Heart left ventricle (tissue), 16 donors: ENCODE data around the gene PRXL2C. TPM values are rescaled to one million over a fixed set of nuclear protein-coding genes. Genes with fewer than 3 reads are reported as not detected.
A peak's percentile ranks its signal among the peaks of the same experiment; 100 is the strongest.

Experiments
- ATAC-seq, 4 donors: fragments of 200-7000 bp; cut with Tn5 transposase; one replicate each; pipeline ENCODE4 v1.9.1; 2020 to 2022; ENCODE audit warnings: moderate library complexity in 4 of 4, mild to moderate bottlenecking in 3 of 4, moderate number of reproducible peaks in 1 of 4
- DNase-seq, 5 donors: peaks; one replicate each; pipeline ENCODE4 v3.0.0-alpha.2; 2020
- H3K27ac ChIP-seq, 12 donors: fragments of 200-600 bp; sonication (generic) in 4 of 12; one replicate each; pipeline versions ENCODE4 v1.5.0 to v1.8.0; 2016 to 2022; ENCODE audit warnings: mild to moderate bottlenecking in 2 of 12
- H3K27me3 ChIP-seq, 9 donors: fragments of 200-600 bp; sonication (generic) in 2 of 9; one replicate each; pipeline versions ENCODE4 v1.5.1 to v1.8.0; 2016 to 2022; ENCODE audit warnings: mild to moderate bottlenecking in 3 of 9
- H3K36me3 ChIP-seq, 9 donors: fragments of 200-600 bp; sonication (generic) in 2 of 9; one replicate each; pipeline versions ENCODE4 v1.5.0 to v1.8.0; 2018 to 2022; ENCODE audit warnings: mild to moderate bottlenecking in 2 of 9
- H3K4me1 ChIP-seq, 12 donors: fragments of 200-600 bp; sonication (generic) in 4 of 12; one replicate each; pipeline versions ENCODE4 v1.5.0 to v1.8.0; 2016 to 2022; ENCODE audit warnings: mild to moderate bottlenecking in 3 of 12
- H3K4me3 ChIP-seq, 12 donors: fragments of 200-600 bp; sonication (generic) in 4 of 12; one replicate each; pipeline versions ENCODE4 v1.5.0 to v1.8.0; 2017 to 2022; ENCODE audit warnings: mild to moderate bottlenecking in 9 of 12, moderate library complexity in 4 of 12
- H3K9me3 ChIP-seq, 12 donors: fragments of 200-600 bp; sonication (generic) in 4 of 12; one replicate each; pipeline versions ENCODE4 v1.5.0 to v1.8.0; 2016 to 2022; ENCODE audit warnings: mild to moderate bottlenecking in 1 of 12
- POLR2A ChIP-seq, 2 donors: fragments of 450-650 bp; IDR thresholded peaks; one replicate each; pipeline ENCODE4 v1.6.1; 2017; ENCODE audit warnings: antibody characterized with exemption in 2 of 2, mild to moderate bottlenecking in 2 of 2, moderate library complexity in 2 of 2
- WGBS, 4 donors: extraction: QIAGEN DNeasy Blood & Tissue Kit in 2 of 4; methylation state at CpG; one replicate each; pipeline versions ENCODE4 v1.1.5 to v1.1.7; 2013 to 2018; 5-methylcytosine and 5-hydroxymethylcytosine counted together
- intact Hi-C, 10 donors: fragments of 100-400 bp; cut with DNase I; formaldehyde crosslinking; loops; one replicate each; pipeline versions ENCODE4 v1.11.1 to v1.14.2; 2022
- polyA plus RNA-seq, 2 donors: library from polyadenylated mRNA; stranded (reverse); fragments of 200-250 nt; gene quantifications; one replicate each; pipeline ENCODE4 v1.2.3, GENCODE V29; 2013
- total RNA-seq, 9 donors: library from RNA; depleted of rRNA in 2 of 9; stranded (reverse); fragments of >200 nt in 2 of 9; fragmentation: NEBNext Ultra II Directional in 3 of 9; extraction: Animal tissue kit (Norgen Biotek cat#: 25700) in 3 of 9; gene quantifications; one replicate each; pipeline versions ENCODE4 v1.1.0 to v1.2.4, GENCODE V29; 2016 to 2023
- TF ChIP-seq, protein P1 (sequence below), 12 donors: fragments of 200-600 bp; sonication (generic) in 4 of 12; IDR thresholded peaks; one replicate each; pipeline versions ENCODE4 v1.5.0 to v1.8.0; 2018 to 2022; ENCODE audit warnings: antibody characterized with exemption in 12 of 12, mild to moderate bottlenecking in 5 of 12
- donor health status: ischemic (EF 13 %, LVEDD 7.1; RV severe dilation, severe dysfunction).
- donor health status: healthy with polysubstance abuse.
- donor health status: DM: no; HTN: yes; CAD: no.
- donor health status: DM: no; HTN: no; CAD: no.
- donor health status: ischemic (EF 25% LVEDD 6.9; RV normal size, moderate dysfunction).
- donor health status: ischemic (EF 25% LVEDD 5.7; RV mildly dilated, moderate dysfunction).
- donor health status: healthy.
- donor health status: DM: yes; HTN: yes; CAD: no.
- donor health status: ischemic (EF 35%, LVEDD 5.7; RV mildly dilated, moderate dysfunction).
- donor health status: nonischemic (EF 11% LVEDD 7.7; RV severe dilation, severe dysfunction).
- donor health status: DM: yes; HTN: yes; CAD: no.
- donor health status: PGD.
- donor health status: ischemic (EF 29% LVEDD 5.4; RV normal size, mild dysfunction).
- donor health status: nonischemic (EF 23%, LVEDD 6.1; RV moderate dilation, normal function).

PRXL2C gene
- total and polyA plus RNA-seq, 11 donors = 10.6 to 41.1 (median 23.8) TPM

DNA sequence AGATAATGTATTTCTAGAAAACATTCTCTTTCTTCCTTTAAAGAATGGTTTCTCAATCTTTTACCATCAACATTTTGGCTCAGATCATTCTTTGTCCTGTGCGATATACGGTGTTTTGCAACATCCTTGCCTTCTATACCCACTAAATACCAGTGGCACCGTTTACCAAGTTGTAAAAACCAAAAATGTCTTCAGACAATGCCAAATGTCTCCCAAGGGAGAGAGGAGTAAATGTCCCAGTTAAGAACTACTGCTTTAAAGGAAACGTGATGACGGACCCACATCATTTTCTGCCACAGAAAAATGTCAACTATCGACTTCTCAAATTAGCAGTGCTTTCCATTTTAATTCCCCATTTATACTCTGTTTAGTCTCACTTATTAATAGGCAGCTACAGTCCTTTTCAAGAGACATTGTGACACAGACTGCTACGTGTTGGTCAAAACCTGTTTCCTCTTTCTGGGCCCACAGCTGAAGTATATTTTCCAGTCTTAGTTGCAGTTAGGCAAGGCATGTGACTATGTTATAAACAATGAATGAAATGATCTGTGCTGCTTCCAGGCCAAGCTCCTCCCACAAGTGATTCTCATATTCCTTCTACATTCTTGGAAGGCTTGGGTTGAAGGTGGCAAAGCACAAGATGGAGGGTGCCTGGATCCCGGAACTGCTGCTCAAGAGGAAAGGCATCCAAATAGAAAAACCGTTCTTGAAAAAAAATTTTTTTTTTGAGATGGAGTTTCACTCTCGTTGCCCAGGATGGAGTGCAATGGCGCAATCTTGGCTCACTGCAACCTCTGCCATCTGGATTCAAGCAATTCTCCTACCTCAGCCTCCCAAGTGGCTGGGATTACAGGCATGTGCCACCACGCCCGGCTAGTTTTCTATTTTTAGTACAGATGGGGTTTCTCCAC, 8.8 kb downstream of the PRXL2C start:
- Histone ChIP-seq H3K4me3 (no peak overlapping the region), H3K4me1 (peaks cover 0 to 14% (median 1%) of the 10 kb centered on the region in 12 donors), H3K27me3 (no peaks in the 10 kb centered on the region), H3K9me3 (no peaks in the 10 kb centered on the region), H3K27ac (peak overlapping the region in 2 of 12 donors; percentile 17 to 75), H3K36me3 (peaks cover 4 to 100% (median 88%) of the 10 kb centered on the region in 9 donors)
- TF ChIP-seq POLR2A (IDR thresholded peaks at IDR 0.05) = no peak
- TF ChIP-seq, protein P1, sequence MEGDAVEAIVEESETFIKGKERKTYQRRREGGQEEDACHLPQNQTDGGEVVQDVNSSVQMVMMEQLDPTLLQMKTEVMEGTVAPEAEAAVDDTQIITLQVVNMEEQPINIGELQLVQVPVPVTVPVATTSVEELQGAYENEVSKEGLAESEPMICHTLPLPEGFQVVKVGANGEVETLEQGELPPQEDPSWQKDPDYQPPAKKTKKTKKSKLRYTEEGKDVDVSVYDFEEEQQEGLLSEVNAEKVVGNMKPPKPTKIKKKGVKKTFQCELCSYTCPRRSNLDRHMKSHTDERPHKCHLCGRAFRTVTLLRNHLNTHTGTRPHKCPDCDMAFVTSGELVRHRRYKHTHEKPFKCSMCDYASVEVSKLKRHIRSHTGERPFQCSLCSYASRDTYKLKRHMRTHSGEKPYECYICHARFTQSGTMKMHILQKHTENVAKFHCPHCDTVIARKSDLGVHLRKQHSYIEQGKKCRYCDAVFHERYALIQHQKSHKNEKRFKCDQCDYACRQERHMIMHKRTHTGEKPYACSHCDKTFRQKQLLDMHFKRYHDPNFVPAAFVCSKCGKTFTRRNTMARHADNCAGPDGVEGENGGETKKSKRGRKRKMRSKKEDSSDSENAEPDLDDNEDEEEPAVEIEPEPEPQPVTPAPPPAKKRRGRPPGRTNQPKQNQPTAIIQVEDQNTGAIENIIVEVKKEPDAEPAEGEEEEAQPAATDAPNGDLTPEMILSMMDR (IDR thresholded peaks at IDR 0.05) = no peak
- DNase-seq (no peak), ATAC-seq (peak in 3 of 4 donors; percentile 20 to 64 (median 63))
- WGBS, 4 donors = 74 to 81% (median 78%) methylated on average over 13 of the region's 13 CpGs
- intact Hi-C loops = no loop called here

GRCh38 chr9:96644137-96644536, 11.0 kb downstream of the PRXL2C start:
- H3K4me1 ChIP-seq = peaks cover 0 to 14% (median 1%) of the 10 kb centered on the region in 12 donors
- no peak for DNase-seq
- peaks cover 0 to 89% (median 69%) of the 10 kb centered on the region in 9 donors for H3K36me3 ChIP-seq
- no peak overlapping the region for H3K4me3 ChIP-seq
- no peak for ATAC-seq
- 68 to 76% (median 68%) methylated on average over 2 of the region's 2 CpGs for whole genome bisulfite sequencing, 4 donors
- no peaks in the 10 kb centered on the region for H3K9me3 ChIP-seq
- intact Hi-C loops = no loop called here
- no peak for TF ChIP-seq POLR2A (IDR thresholded peaks at IDR 0.05)
- TF ChIP-seq, protein P1 (IDR thresholded peaks at IDR 0.05) = no peak
- H3K27ac ChIP-seq = no peak overlapping the region
- H3K27me3 ChIP-seq = no peaks in the 10 kb centered on the region

DNA sequence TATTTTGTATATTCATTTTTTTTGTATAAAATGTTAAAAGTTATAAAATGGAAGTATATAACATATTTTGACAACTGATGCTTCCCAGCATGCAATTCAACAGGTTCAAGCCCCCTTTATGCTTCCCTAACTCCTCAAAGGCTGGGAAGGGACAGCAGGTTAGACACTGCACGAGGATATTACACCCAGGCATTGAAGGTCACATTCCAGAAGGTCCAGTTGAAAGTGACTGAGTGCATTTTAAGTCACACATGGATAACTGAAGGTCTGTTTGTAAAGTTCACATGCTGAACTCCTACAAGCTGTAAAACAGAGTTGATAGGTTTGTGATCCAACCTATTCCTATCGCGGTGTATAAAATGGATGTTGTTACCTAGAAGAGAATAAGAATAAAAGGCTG, 13.6 kb downstream of the PRXL2C start:
- H3K9me3 ChIP-seq = no peaks in the 10 kb centered on the region
- peaks cover 0 to 66% (median 46%) of the 10 kb centered on the region in 9 donors for H3K36me3 ChIP-seq
- peak overlapping the region in 6 of 12 donors; percentile 1 to 25 (median 12) for H3K27ac ChIP-seq
- TF ChIP-seq POLR2A (IDR thresholded peaks at IDR 0.05) = no peak
- TF ChIP-seq, protein P1 (IDR thresholded peaks at IDR 0.05) = no peak
- peaks cover 0 to 7% (median 0%) of the 10 kb centered on the region in 12 donors for H3K4me1 ChIP-seq
- H3K27me3 ChIP-seq = no peaks in the 10 kb centered on the region
- no peak overlapping the region for H3K4me3 ChIP-seq
- peak in 2 of 4 donors; percentile 69 to 72 for ATAC-seq
- no peak for DNase-seq
- 65 to 69% (median 67%) methylated on average over 3 of the region's 3 CpGs for WGBS, 4 donors
- intact Hi-C loops = no loop called here

DNA sequence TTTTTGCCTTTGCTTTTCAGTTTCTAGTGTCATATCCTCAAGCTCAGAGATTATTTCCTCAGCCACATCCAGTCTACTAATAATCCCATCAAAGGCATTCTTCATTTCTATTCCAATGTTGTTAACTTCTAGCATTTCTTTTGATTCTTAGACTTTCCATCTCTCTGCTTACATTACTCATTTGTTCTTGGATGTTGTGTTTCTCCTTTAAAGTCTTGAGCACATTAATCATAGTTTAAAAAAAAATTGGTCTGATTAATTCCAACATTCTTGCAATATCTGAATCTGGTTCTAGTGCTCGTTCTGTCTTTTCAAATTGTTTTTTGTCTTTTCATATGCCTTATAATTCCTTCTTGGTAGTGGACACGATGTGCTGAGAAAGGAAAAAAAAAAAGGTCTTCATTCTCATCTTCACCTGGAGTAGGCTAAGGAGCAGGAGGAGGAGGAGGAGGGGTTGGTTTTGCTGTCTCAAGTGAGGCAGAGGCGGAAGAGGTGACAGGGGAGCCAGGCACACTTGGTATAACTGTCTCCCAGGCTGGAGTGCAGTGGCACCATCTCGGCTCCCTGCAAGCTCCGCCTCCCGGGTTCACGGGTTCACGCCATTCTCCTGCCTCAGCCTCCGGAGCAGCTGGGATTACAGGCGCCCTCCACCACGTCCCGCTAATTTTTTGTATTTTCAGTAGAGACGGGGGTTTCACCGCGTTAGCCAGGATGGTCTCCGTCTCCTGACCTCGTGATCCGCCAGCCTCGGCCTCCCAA, 16.3 kb downstream of the PRXL2C start:
- WGBS, 4 donors = 89 to 93% (median 91%) methylated on average over 19 of the region's 19 CpGs
- DNase-seq = no peak
- no peak for TF ChIP-seq POLR2A (IDR thresholded peaks at IDR 0.05)
- TF ChIP-seq, protein P1 (IDR thresholded peaks at IDR 0.05) = no peak
- intact Hi-C loops = no loop called here
- no peak overlapping the region for H3K27ac ChIP-seq
- H3K36me3 ChIP-seq = peaks cover 0 to 38% (median 20%) of the 10 kb centered on the region in 9 donors
- H3K9me3 ChIP-seq = no peaks in the 10 kb centered on the region
- H3K4me1 ChIP-seq = peaks cover 0 to 6% (median 0%) of the 10 kb centered on the region in 12 donors
- no peak for ATAC-seq
- no peak overlapping the region for H3K4me3 ChIP-seq
- no peaks in the 10 kb centered on the region for H3K27me3 ChIP-seq
